ENCODE measurements around the gene LRCH1.

DNA sequence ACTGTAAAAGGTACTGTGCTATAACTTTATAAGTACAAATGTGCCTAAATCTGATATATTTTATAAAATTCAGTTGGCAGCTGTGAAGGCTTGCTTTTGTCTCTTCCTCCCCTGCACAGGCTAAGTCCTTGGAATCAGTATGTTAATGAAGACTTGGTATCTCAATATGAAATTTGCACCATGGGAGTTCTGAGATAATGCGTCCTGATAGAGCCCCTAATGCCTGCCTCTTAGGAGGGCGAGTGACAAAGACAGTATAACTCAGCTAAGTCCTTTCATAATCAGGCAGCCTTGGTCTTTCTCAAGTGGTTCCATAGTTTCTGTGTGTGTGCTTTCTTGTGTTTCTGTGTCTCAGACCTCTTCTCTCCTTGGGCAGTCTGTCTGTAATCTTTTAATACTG, 14.7 kb downstream of the LRCH1 start:
- TF ChIP-seq, protein P1, sequence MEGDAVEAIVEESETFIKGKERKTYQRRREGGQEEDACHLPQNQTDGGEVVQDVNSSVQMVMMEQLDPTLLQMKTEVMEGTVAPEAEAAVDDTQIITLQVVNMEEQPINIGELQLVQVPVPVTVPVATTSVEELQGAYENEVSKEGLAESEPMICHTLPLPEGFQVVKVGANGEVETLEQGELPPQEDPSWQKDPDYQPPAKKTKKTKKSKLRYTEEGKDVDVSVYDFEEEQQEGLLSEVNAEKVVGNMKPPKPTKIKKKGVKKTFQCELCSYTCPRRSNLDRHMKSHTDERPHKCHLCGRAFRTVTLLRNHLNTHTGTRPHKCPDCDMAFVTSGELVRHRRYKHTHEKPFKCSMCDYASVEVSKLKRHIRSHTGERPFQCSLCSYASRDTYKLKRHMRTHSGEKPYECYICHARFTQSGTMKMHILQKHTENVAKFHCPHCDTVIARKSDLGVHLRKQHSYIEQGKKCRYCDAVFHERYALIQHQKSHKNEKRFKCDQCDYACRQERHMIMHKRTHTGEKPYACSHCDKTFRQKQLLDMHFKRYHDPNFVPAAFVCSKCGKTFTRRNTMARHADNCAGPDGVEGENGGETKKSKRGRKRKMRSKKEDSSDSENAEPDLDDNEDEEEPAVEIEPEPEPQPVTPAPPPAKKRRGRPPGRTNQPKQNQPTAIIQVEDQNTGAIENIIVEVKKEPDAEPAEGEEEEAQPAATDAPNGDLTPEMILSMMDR (IDR thresholded peaks at IDR 0.05): no peak
- TF ChIP-seq, protein P2, sequence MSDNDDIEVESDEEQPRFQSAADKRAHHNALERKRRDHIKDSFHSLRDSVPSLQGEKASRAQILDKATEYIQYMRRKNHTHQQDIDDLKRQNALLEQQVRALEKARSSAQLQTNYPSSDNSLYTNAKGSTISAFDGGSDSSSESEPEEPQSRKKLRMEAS (CRISPR knock-in tag; IDR thresholded peaks at IDR 0.05): no peak
- TF ChIP-seq, protein P3, sequence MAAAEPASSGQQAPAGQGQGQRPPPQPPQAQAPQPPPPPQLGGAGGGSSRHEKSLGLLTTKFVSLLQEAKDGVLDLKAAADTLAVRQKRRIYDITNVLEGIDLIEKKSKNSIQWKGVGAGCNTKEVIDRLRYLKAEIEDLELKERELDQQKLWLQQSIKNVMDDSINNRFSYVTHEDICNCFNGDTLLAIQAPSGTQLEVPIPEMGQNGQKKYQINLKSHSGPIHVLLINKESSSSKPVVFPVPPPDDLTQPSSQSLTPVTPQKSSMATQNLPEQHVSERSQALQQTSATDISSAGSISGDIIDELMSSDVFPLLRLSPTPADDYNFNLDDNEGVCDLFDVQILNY (CRISPR knock-in tag; IDR thresholded peaks at IDR 0.05): no peak
- TF ChIP-seq, protein P4, sequence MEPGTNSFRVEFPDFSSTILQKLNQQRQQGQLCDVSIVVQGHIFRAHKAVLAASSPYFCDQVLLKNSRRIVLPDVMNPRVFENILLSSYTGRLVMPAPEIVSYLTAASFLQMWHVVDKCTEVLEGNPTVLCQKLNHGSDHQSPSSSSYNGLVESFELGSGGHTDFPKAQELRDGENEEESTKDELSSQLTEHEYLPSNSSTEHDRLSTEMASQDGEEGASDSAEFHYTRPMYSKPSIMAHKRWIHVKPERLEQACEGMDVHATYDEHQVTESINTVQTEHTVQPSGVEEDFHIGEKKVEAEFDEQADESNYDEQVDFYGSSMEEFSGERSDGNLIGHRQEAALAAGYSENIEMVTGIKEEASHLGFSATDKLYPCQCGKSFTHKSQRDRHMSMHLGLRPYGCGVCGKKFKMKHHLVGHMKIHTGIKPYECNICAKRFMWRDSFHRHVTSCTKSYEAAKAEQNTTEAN (CRISPR knock-in tag; IDR thresholded peaks at IDR 0.05): no peak
- no peak for TF ChIP-seq NR1H2 (CRISPR knock-in tag; IDR thresholded peaks at IDR 0.05)
- no peak for TF ChIP-seq CBFB (CRISPR knock-in tag; IDR thresholded peaks at IDR 0.05; ENCODE audit: low read depth)
